Activated CD4-positive, alpha-beta memory T cell treated with anti-CD3 and anti-CD28 coated beads, Interleukin-2, amount 10 ng/mL, durations not matched to agents 7 days and 5 days (primary cell): ENCODE measurements around the gene PANK4. TPM values are rescaled to one million over a fixed set of nuclear protein-coding genes. Genes with fewer than 3 reads are reported as not detected.
A peak's percentile ranks its signal among the peaks of the same experiment; 100 is the strongest.

ENCODE experiments used
- CTCF ChIA-PET: fragments of 350-600 bp; sonication (Branson Sonifier 250); formaldehyde crosslinking; loops from one replicate; lab custom pipeline; 2021; ENCODE audit warnings: antibody characterized with exemption, inconsistent platforms; lab: Charles Lee
- POLR2A ChIA-PET: fragments of 350-600 bp; sonication (Branson Sonifier 250); formaldehyde crosslinking; loops from one replicate; lab custom pipeline; 2021; ENCODE audit warnings: antibody characterized with exemption; lab: Charles Lee
- DNase-seq: peaks from one replicate; pipeline ENCODE4 v3.0.0-alpha.2; 2020
- H3K27ac Mint-ChIP-seq: one replicate; pipeline ENCODE4 v1.8.0; 2021; ENCODE audit warnings: mild to moderate bottlenecking, mixed read lengths
- H3K27me3 Mint-ChIP-seq: one replicate; pipeline ENCODE4 v1.8.0; 2021; ENCODE audit warnings: mixed read lengths
- H3K36me3 Mint-ChIP-seq: one replicate; pipeline ENCODE4 v1.8.0; 2021; ENCODE audit warnings: low read depth, mixed read lengths
- H3K4me1 Mint-ChIP-seq: one replicate; pipeline ENCODE4 v1.8.0; 2021; ENCODE audit warnings: mixed read lengths
- H3K4me3 Mint-ChIP-seq: one replicate; pipeline ENCODE4 v1.8.0; 2021; ENCODE audit warnings: mild to moderate bottlenecking, mixed read lengths
- H3K9me3 Mint-ChIP-seq: one replicate; pipeline ENCODE4 v1.8.0; 2021; ENCODE audit warnings: mixed read lengths
- total RNA-seq, 2 experiments: library from RNA; stranded (reverse); gene quantifications; one replicate each; pipeline ENCODE4 v1.2.3, GENCODE V29; 2021

Gene PANK4
- total RNA-seq, 2 experiments from 2014 or later = 71.7 to 72.6 TPM

DNA sequence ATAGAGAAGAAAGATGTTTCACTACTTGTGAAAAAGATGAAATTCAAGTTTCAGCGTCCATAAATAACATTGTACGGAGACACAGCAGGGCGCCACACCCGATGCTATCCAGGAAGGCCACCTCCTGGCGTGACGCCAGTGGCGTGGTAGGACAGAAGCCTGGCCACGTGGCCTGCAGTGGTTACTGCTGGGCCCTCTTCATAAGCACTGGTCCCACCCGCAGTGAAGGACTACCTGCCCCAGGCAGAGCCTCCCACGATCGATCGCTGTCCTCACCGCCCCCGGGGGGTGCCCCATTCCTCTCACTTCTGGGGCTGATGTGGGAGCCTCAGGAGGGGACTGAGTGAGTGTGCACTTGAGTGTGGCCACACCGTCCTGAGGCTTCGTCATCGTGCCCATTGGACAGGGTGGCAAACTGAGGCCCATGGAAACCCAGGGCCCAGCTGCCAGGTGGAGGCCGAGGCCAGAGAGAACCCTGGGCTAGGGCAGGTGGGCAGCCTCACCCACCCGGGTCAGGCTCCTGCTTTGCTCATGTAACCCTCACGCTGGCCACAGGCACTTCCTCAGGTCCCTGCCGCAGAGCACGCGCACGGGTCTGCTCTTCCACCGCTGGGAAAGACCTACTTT lies 15.3 kb upstream of the PANK4 start:
- Mint-ChIP-seq H3K9me3 (no peaks in the 10 kb centered on the region), H3K4me3 (no peak overlapping the region), H3K4me1 (peaks cover 1% of the 10 kb centered on the region), H3K27me3 (peaks cover 11% of the 10 kb centered on the region), H3K27ac (no peak overlapping the region), H3K36me3 (no peaks in the 10 kb centered on the region)
- ChIA-PET CTCF (interaction anchor here (0.6 kb wide), 1 partner anchor 15 kb away, joined by 3 read pairs; the partner anchor contains the start of gene PANK4), POLR2A (interaction anchor here (0.9 to 12.2 kb wide), 3 partner anchors 12 to 313 kb away, joined by 3 to 228 read pairs (median 4); partner anchors contain the start of genes HES5, PANK4 and TNFRSF14)
- no peak for DNase-seq

GRCh38 chr1:2540816-2541492 lies 14.6 kb upstream of the PANK4 start:
- DNase-seq = no peak
- no peaks in the 10 kb centered on the region for H3K36me3 Mint-ChIP-seq
- H3K27me3 Mint-ChIP-seq = peaks cover 14% of the 10 kb centered on the region
- ChIA-PET POLR2A (interaction anchor here (12.2 kb wide), 1 partner anchor 11 kb away, joined by 228 read pairs; the partner anchor contains the start of genes HES5 and PANK4), CTCF (no interaction called here)
- H3K4me1 Mint-ChIP-seq = peaks cover 1% of the 10 kb centered on the region
- H3K4me3 Mint-ChIP-seq = no peak overlapping the region
- H3K9me3 Mint-ChIP-seq = no peaks in the 10 kb centered on the region
- H3K27ac Mint-ChIP-seq = no peak overlapping the region

DNA sequence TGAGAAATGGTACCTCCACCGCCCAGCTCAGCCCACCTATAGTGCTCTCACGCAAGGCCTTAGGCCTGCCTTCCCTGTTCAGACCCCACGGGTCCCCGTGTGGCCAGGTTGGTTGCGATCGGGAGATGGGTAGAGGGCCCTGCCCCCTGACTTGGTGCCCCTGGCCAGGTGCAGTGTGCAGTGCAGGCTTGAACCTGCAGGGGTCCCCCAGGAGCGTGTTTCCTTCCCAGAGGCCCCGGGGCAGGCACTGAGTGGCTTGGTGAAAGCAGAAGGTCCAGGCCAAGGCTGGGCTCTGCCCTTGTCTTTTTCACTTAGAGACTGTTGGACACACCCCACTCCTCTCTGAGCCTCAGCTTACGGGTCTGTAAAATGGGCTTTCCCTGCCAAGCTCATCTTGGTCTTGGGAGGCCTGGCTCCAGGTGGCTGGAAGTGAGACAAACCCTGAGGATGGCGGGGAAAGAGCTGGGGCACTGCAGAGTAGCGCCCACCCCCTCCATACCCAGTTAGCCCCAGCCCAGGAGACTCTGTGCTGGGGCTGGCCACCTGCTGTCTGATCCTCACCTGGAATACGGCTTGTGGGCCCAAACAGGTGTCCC lies 13.0 kb upstream of the PANK4 start:
- ChIA-PET POLR2A (interaction anchor here (1.1 to 12.2 kb wide), 2 partner anchors 9 to 10 kb away, joined by 3 to 228 read pairs; partner anchors contain the start of genes HES5 and PANK4), CTCF (interaction anchor here (1.1 kb wide), 1 partner anchor 9 kb away, joined by 3 read pairs; no protein-coding TSS in a partner anchor)
- Mint-ChIP-seq H3K9me3 (no peaks in the 10 kb centered on the region), H3K36me3 (no peaks in the 10 kb centered on the region), H3K27me3 (peaks cover 21% of the 10 kb centered on the region), H3K4me1 (peaks cover 1% of the 10 kb centered on the region), H3K4me3 (no peak overlapping the region), H3K27ac (no peak overlapping the region)
- DNase-seq = peak; percentile 44

GRCh38 chr1:2538872-2539271 lies 12.5 kb upstream of the PANK4 start:
- H3K4me3 Mint-ChIP-seq = no peak overlapping the region
- no peaks in the 10 kb centered on the region for H3K36me3 Mint-ChIP-seq
- H3K9me3 Mint-ChIP-seq = no peaks in the 10 kb centered on the region
- H3K27me3 Mint-ChIP-seq = peaks cover 23% of the 10 kb centered on the region
- ChIA-PET POLR2A (interaction anchor here (1.1 to 12.2 kb wide), 2 partner anchors 9 to 10 kb away, joined by 3 to 228 read pairs; partner anchors contain the start of genes HES5 and PANK4), CTCF (interaction anchor here (1.1 kb wide), 1 partner anchor 10 kb away, joined by 3 read pairs; no protein-coding TSS in a partner anchor)
- peaks cover 1% of the 10 kb centered on the region for H3K4me1 Mint-ChIP-seq
- no peak for DNase-seq
- no peak overlapping the region for H3K27ac Mint-ChIP-seq

- ChIA-PET CTCF (no interaction called here), POLR2A (interaction anchor here (1.3 to 12.2 kb wide), 2 partner anchors 8 to 9 kb away, joined by 3 to 228 read pairs; partner anchors contain the start of genes HES5 and PANK4)
- no peak for DNase-seq
- Mint-ChIP-seq H3K36me3 (no peaks in the 10 kb centered on the region), H3K27me3 (peaks cover 25% of the 10 kb centered on the region), H3K4me1 (peaks cover 1% of the 10 kb centered on the region), H3K4me3 (no peak overlapping the region), H3K9me3 (no peaks in the 10 kb centered on the region), H3K27ac (no peak overlapping the region)
These were observed 12.0 kb upstream of the PANK4 start for GRCh38 chr1:2538376-2538775.

- no peak for DNase-seq
- Mint-ChIP-seq H3K27me3 (peaks cover 29% of the 10 kb centered on the region), H3K4me3 (no peak overlapping the region), H3K9me3 (no peaks in the 10 kb centered on the region), H3K36me3 (no peaks in the 10 kb centered on the region), H3K4me1 (peaks cover 1% of the 10 kb centered on the region), H3K27ac (no peak overlapping the region)
- POLR2A ChIA-PET = interaction anchor here (1.3 kb wide), 1 partner anchor 8 kb away, joined by 3 read pairs; no protein-coding TSS in a partner anchor
- CTCF ChIA-PET = no interaction called here
These were observed 11.4 kb upstream of the PANK4 start for GRCh38 chr1:2537784-2538115.

GRCh38 chr1:2535981-2536380 lies 9.6 kb upstream of the PANK4 start:
- POLR2A ChIA-PET = interaction anchor here (1.5 to 13.2 kb wide), 2 partner anchors 8 to 10 kb away, joined by 3 to 228 read pairs; partner anchors contain the start of gene PANK4
- no peak for DNase-seq
- no peak overlapping the region for H3K4me3 Mint-ChIP-seq
- peaks cover 29% of the 10 kb centered on the region for H3K27me3 Mint-ChIP-seq
- no peaks in the 10 kb centered on the region for H3K36me3 Mint-ChIP-seq
- H3K4me1 Mint-ChIP-seq = no peaks in the 10 kb centered on the region
- H3K9me3 Mint-ChIP-seq = no peaks in the 10 kb centered on the region
- no peak overlapping the region for H3K27ac Mint-ChIP-seq
- CTCF ChIA-PET = no interaction called here

DNA sequence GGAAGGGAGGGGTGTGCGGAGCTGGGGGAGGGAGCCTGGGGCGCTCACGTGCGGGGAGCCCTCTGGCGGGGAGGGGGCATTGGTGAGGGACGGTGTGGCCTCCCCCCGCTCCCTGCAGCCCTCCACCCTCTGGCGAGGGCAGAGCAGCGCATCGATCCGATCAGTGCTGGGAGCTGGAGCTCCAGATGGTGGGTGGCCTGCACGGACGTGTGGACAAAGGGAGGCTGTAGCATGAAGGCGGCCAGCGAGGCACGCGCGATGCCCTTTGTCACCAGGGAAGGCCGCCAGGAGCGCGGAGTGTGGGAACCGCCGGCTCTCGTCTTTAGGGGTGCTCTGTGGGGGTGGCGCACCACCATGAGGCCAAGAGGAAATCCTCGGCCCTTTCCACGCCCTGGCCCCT lies 9.1 kb upstream of the PANK4 start:
- peaks cover 34% of the 10 kb centered on the region for H3K27me3 Mint-ChIP-seq
- ChIA-PET POLR2A (interaction anchor here (1.6 to 13.2 kb wide), 2 partner anchors 9 to 10 kb away, joined by 5 to 228 read pairs; no protein-coding TSS in a partner anchor), CTCF (no interaction called here)
- no peak overlapping the region for H3K27ac Mint-ChIP-seq
- no peaks in the 10 kb centered on the region for H3K9me3 Mint-ChIP-seq
- DNase-seq = no peak
- peaks cover 4% of the 10 kb centered on the region for H3K4me1 Mint-ChIP-seq
- no peaks in the 10 kb centered on the region for H3K36me3 Mint-ChIP-seq
- H3K4me3 Mint-ChIP-seq = no peak overlapping the region

DNA sequence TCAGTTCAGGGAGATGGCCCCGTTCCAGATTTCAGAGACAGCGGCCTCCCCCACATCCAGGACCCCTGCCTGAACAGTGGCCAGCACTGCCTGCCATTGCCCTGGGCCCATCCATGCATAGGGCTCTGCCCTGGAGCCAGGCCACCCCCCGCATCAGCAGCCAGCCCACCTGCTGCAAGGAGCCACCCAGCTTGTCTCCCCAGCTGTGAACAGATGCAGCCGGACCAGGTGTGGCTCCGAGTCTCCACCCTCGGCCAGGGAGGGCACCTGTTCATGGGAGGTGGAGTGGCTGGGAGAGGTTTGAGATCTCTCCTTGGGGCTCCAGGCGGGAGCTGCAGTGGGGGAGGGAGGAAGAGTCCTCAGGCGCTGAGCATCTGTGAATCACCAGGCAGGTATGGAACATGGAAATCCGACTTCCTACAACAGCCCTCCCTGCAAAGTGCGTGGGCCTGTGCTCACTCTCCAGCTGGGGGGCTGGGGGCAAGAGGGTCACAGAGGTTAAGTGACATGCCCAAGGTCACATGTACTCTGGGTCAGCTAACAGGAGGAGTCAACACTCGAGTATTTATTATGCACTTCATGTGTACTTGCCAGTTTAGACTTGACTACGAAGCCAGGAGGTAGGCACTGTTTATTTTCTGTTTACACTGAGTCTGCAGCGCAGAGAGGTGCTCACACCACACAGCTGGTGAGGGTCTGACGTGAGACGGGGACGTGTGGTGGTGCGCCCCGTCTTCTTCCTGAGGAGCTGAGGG lies 8.5 kb upstream of the PANK4 start:
- Mint-ChIP-seq H3K27me3 (peaks cover 34% of the 10 kb centered on the region), H3K9me3 (no peaks in the 10 kb centered on the region), H3K27ac (no peak overlapping the region), H3K4me3 (no peak overlapping the region), H3K4me1 (peaks cover 4% of the 10 kb centered on the region), H3K36me3 (no peaks in the 10 kb centered on the region)
- no peak for DNase-seq
- ChIA-PET POLR2A (interaction anchor here (1.6 to 13.2 kb wide), 3 partner anchors 9 to 51 kb away, joined by 5 to 228 read pairs (median 9); partner anchors contain the start of gene PRXL2B), CTCF (no interaction called here)

GRCh38 chr1:2534315-2534686 lies 7.9 kb upstream of the PANK4 start:
- Mint-ChIP-seq H3K27ac (no peak overlapping the region), H3K4me3 (no peak overlapping the region), H3K4me1 (peaks cover 4% of the 10 kb centered on the region), H3K9me3 (no peaks in the 10 kb centered on the region), H3K36me3 (no peaks in the 10 kb centered on the region), H3K27me3 (peaks cover 35% of the 10 kb centered on the region)
- DNase-seq = no peak
- CTCF ChIA-PET = no interaction called here
- POLR2A ChIA-PET = interaction anchor here (1.6 to 13.2 kb wide), 3 partner anchors 9 to 51 kb away, joined by 5 to 228 read pairs (median 9); partner anchors contain the start of gene PRXL2B

DNA sequence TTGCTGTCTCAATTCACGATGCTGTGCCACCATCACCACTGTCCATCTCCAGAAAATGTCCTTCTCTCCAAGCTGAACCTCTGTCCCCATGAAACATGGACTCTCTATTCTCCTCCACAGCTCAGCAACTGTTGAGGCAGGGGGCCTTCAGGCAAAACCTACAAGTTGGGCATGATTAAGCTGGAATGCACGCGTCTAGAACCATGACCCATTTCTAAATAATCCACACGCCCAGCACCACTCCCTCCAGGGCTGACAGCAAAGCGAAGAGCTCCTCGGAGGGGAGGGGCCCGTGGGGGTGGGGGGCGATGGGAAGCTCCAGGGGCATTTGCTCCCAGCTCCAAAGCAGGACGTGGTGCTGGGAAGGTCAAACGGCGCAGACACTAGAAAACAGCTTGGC lies 7.0 kb upstream of the PANK4 start:
- H3K27me3 Mint-ChIP-seq = peaks cover 42% of the 10 kb centered on the region
- no peak for DNase-seq
- POLR2A ChIA-PET = interaction anchor here (0.8 to 13.2 kb wide), 3 partner anchors 11 to 52 kb away, joined by 3 to 228 read pairs (median 9); partner anchors contain the start of genes PRXL2B and TNFRSF14
- no peaks in the 10 kb centered on the region for H3K9me3 Mint-ChIP-seq
- H3K27ac Mint-ChIP-seq = no peak overlapping the region
- H3K4me3 Mint-ChIP-seq = no peak overlapping the region
- CTCF ChIA-PET = interaction anchor here (1.1 kb wide), 1 partner anchor 117 kb away, joined by 3 read pairs; no protein-coding TSS in a partner anchor
- no peaks in the 10 kb centered on the region for H3K36me3 Mint-ChIP-seq
- H3K4me1 Mint-ChIP-seq = peaks cover 11% of the 10 kb centered on the region
